Measurements from ENCODE around the gene PGRMC1.
"Not testable (repeated sequence)": the region's sequence is repeated elsewhere in the genome, so short reads cannot be mapped to it uniquely, and the experiment has no call there.

Gene PGRMC1

GRCh38 chrX:119288890-119289393, 52.9 kb downstream of the PGRMC1 start:
- no peak for DNase-seq
- in situ Hi-C loops (cut with HindIII; ENCODE audit: low pct_ligation_motif_present, low pct_unique_long_range_greater_than_20kb, low sequenced_read_pairs), result no loop called here

GRCh38 chrX:119290476-119290875, 54.4 kb downstream of the PGRMC1 start:
- in situ Hi-C loops (cut with HindIII; ENCODE audit: low pct_ligation_motif_present, low pct_unique_long_range_greater_than_20kb, low sequenced_read_pairs), result no loop called here
- no peak for DNase-seq

GRCh38 chrX:119291246-119291645, 55.2 kb downstream of the PGRMC1 start:
- in situ Hi-C loops (cut with HindIII; ENCODE audit: low pct_ligation_motif_present, low pct_unique_long_range_greater_than_20kb, low sequenced_read_pairs); DNase-seq: not testable (repeated sequence)

GRCh38 chrX:119292445-119292844, 56.4 kb downstream of the PGRMC1 start:
- DNase-seq, result peak; percentile 0
- in situ Hi-C loops (cut with HindIII; ENCODE audit: low pct_ligation_motif_present, low pct_unique_long_range_greater_than_20kb, low sequenced_read_pairs), result no loop called here

All from ACHN (cell line).